ENCODE data around the gene DIDO1. TPM values are rescaled to one million over a fixed set of nuclear protein-coding genes. Genes with fewer than 3 reads are reported as not detected.
A peak's percentile ranks its signal among the peaks of the same experiment; 100 is the strongest.
"Not testable (repeated sequence)": the region's sequence is repeated elsewhere in the genome, so short reads cannot be mapped to it uniquely, and the experiment has no call there.

The DIDO1 gene
- total and polyA plus RNA-seq, 9 of the 15 experiments (the other 6 are each of a cell fraction or from before 2014, with no cell fraction given), result 4.4 to 46.8 (median 31.2) TPM

DNA sequence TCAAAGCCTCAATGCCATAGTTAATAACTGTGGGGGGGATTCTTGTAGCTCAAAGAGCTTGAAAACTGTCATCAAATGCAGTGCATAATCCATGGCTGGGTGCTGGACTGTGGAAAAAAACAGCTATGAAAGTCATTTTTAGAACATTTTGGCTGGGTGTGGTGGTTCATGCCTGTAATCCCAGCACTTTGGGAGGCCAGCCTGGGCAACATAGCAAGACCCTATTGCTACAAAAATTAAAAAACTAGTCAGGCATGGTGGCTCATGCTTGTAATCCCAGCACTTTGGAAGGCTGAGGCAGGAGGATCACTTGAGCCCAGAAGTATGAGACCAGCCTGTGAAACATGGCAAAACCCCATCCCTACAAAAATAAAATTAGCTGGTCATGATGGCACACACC, 76.9 kb downstream of the DIDO1 start:
- Histone ChIP-seq H3K9me1 (ENCODE audit: control insufficient read depth, insufficient read depth, low read length) (no peaks in the 10 kb centered on the region), H3K4me1 (replicated peaks in 1 of 2; ENCODE audit: control insufficient read depth in 2 of 2, insufficient read depth in 2 of 2, low read length in 2 of 2) (peaks cover 0 to 17% of the 10 kb centered on the region in 2 experiments; a peak in 1 of 5 replicates), H3K27me3 (ENCODE audit: control insufficient read depth in 2 of 2, insufficient read depth in 2 of 2, low read length in 2 of 2) (no peaks in the 10 kb centered on the region), H3K4me2 (ENCODE audit: insufficient read depth, low read length) (no peak overlapping the region), H3K9me3 (replicated peaks; ENCODE audit: control insufficient read depth, insufficient read depth, low read depth, low read length) (no peaks in the 10 kb centered on the region), H4K20me1 (replicated peaks; ENCODE audit: control insufficient read depth, insufficient read depth, low read length) (no peaks in the 10 kb centered on the region), H3K4me3 (no peak overlapping the region), H3K36me3 (ENCODE audit: control insufficient read depth, insufficient read depth, low read length) (peaks cover 75% of the 10 kb centered on the region), H3K9ac (ENCODE audit: insufficient read depth in 1 of 2, low read depth in 2 of 2, low read length in 2 of 2) (no peak overlapping the region), H2AFZ (ENCODE audit: low read depth, low read length) (no peak overlapping the region), H3K27ac (ENCODE audit: extremely low read depth, low read depth, low read length) (no peak overlapping the region), H3K79me2 (ENCODE audit: control insufficient read depth, insufficient read depth, low read length) (no peaks in the 10 kb centered on the region)
- TF ChIP-seq, protein P1, sequence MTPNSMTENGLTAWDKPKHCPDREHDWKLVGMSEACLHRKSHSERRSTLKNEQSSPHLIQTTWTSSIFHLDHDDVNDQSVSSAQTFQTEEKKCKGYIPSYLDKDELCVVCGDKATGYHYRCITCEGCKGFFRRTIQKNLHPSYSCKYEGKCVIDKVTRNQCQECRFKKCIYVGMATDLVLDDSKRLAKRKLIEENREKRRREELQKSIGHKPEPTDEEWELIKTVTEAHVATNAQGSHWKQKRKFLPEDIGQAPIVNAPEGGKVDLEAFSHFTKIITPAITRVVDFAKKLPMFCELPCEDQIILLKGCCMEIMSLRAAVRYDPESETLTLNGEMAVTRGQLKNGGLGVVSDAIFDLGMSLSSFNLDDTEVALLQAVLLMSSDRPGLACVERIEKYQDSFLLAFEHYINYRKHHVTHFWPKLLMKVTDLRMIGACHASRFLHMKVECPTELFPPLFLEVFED (CRISPR knock-in tag; conservative IDR thresholded peaks at IDR 0.05), result no peak
- TF ChIP-seq ZNF121 (CRISPR knock-in tag; conservative IDR thresholded peaks at IDR 0.05), result peak; percentile 37; the same call in 1 of the 2 replicates
- intact Hi-C loops (cut with micrococcal nuclease), result no loop called here
- ChIA-PET CTCF (ENCODE audit: low intra/inter-chr PET ratio) (no interaction called here), POLR2A (interaction anchor here (0.7 to 1.3 kb wide), 2 partner anchors 12 to 22 kb away, joined by 3 to 4 read pairs; partner anchors contain the start of gene TCFL5)
- no peak for DNase-seq (ENCODE audit: extremely low read depth in 1 of 4, low spot score in 3 of 4)
- in situ Hi-C loops (cut with MboI), result no loop called here
- FAIRE-seq, result no peak
- BruUV-seq (replicated peaks), result no TSS peak
- ATAC-seq, result no peak

DNA sequence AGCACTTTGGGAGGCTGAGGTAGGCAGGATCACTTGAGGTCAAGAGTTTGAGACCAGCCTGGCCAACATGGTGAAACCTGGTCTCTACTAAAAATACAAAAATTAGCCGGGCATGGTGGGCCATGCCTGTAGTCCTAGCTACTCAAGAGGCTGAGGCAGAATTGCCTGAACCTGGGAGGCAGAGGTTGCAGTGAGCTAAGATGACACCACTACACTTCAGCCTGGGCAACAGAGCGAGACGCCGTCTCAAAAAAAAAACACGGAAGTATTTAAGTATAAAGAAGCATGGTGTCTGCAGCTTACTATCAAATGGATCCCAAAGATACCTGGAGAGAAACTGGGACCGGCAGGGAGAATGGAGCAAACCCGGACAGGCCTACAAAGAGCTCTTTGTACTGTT, 77.4 kb downstream of the DIDO1 start:
- BruUV-seq (replicated peaks); H3K79me2 ChIP-seq (ENCODE audit: control insufficient read depth, insufficient read depth, low read length); H3K27me3 ChIP-seq (ENCODE audit: control insufficient read depth in 2 of 2, insufficient read depth in 2 of 2, low read length in 2 of 2); intact Hi-C loops (cut with micrococcal nuclease); H4K20me1 ChIP-seq (replicated peaks; ENCODE audit: control insufficient read depth, insufficient read depth, low read length); H2AFZ ChIP-seq (ENCODE audit: low read depth, low read length); ATAC-seq; in situ Hi-C loops (cut with MboI); FAIRE-seq; H3K9ac ChIP-seq (ENCODE audit: insufficient read depth in 1 of 2, low read depth in 2 of 2, low read length in 2 of 2); H3K9me1 ChIP-seq (ENCODE audit: control insufficient read depth, insufficient read depth, low read length); H3K4me3 ChIP-seq; CTCF ChIA-PET (ENCODE audit: low intra/inter-chr PET ratio); H3K9me3 ChIP-seq (replicated peaks; ENCODE audit: control insufficient read depth, insufficient read depth, low read depth, low read length); H3K27ac ChIP-seq (ENCODE audit: extremely low read depth, low read depth, low read length); H3K4me2 ChIP-seq (ENCODE audit: insufficient read depth, low read length); DNase-seq (ENCODE audit: extremely low read depth in 1 of 4, low spot score in 3 of 4): not testable (repeated sequence)
- POLR2A ChIA-PET, result interaction anchor here (0.7 to 1.3 kb wide), 2 partner anchors 13 to 22 kb away, joined by 3 to 4 read pairs; partner anchors contain the start of gene TCFL5
- peaks cover 0 to 17% of the 10 kb centered on the region in 2 experiments; a peak in 1 of 5 replicates for H3K4me1 ChIP-seq (replicated peaks in 1 of 2; ENCODE audit: control insufficient read depth in 2 of 2, insufficient read depth in 2 of 2, low read length in 2 of 2)
- 89% methylated on average over 7 of the region's 7 CpGs for WGBS (ENCODE audit: insufficient coverage, low coverage, missing lambda C conversion rate)
- H3K36me3 ChIP-seq (ENCODE audit: control insufficient read depth, insufficient read depth, low read length), result peaks cover 70% of the 10 kb centered on the region

Measured in K562 (cell line).